ENCODE results near the gene IRF2BPL.

IRF2BPL gene

GRCh38 chr14:77052281-77053044 is 24.0 kb upstream of the IRF2BPL start:
- no peak for DNase-seq (ENCODE audit: low spot score)
- no peak for TF ChIP-seq CTCF (IDR thresholded peaks at IDR 0.05; ENCODE audit: extremely low read depth, missing control alignments)

DNA sequence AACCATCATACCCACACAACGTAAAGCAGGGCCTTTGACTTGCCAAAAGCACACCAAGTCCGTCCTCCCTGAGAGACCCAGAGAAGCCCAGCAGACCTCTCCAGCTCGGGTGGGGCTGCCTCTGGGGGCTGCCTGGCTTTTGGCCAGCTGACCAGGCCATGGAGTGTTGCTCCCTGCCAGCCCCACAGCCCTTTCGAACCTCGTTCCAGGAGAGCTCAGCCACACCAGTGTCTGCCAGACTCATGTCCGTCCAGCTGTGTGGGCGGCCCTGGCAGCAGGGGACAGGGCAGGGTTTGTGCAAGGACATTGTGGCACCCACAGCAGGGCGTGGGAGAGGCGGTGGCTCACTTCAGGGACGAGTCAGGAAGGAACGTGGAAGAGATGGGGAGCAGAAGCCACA is 22.6 kb upstream of the IRF2BPL start:
- TF ChIP-seq CTCF (IDR thresholded peaks at IDR 0.05; ENCODE audit: extremely low read depth, missing control alignments), result no peak
- DNase-seq (ENCODE audit: low spot score), result no peak

DNA sequence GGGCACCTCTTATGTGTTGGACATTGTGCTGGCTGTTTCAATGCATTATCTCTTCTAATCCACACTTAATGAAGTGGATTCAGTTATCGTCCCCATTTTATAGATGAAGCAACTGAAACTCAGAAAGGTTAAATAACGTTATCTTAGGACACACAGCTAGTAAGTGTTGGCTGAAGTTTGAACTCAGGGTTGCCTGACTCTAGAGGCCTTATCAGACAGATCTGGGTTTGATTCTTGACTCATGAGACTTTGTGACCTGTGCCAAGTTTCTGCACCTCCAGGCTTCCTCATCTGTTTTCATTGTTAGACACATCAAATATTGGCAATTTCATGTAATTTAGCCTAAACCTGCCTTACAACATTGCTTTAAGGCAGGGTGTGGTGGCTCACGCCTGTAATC is 18.2 kb upstream of the IRF2BPL start:
- no peak for DNase-seq (ENCODE audit: low spot score)
- TF ChIP-seq CTCF (IDR thresholded peaks at IDR 0.05; ENCODE audit: extremely low read depth, missing control alignments), result no peak

- no peak for DNase-seq (ENCODE audit: low spot score)
- TF ChIP-seq CTCF (IDR thresholded peaks at IDR 0.05; ENCODE audit: extremely low read depth, missing control alignments), result no peak
These were observed 17.0 kb upstream of the IRF2BPL start for GRCh38 chr14:77045238-77046162.

DNA sequence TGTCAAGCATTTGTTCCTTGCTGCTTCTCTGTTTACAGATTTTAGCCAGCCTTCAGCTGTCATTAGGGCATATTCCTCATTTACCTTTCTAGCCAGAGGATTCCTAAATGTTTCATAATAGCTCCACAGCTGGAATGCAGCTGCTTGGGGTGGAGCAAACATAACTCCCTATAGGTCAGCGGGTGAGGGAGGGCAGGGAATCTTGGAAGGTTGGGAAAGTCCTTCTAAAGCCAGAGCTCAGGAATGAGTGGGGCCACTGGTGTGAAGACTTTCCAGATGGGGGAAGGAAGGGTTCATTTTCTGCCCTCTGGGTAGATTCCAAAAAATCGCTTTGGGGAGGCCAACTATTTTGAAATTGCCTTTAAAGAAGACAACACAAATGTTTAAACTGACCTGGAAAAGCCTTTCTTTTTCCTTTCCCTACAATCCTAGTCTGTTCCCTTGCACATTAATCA is 16.3 kb upstream of the IRF2BPL start:
- DNase-seq (ENCODE audit: low spot score), result no peak

GRCh38 chr14:77043984-77044485 is 15.5 kb upstream of the IRF2BPL start:
- DNase-seq (ENCODE audit: low spot score), result no peak
- TF ChIP-seq CTCF (IDR thresholded peaks at IDR 0.05; ENCODE audit: extremely low read depth, missing control alignments), result no peak

More for the DNA sequence above, 16.3 kb upstream of the IRF2BPL start:
- TF ChIP-seq CTCF (IDR thresholded peaks at IDR 0.05; ENCODE audit: extremely low read depth, missing control alignments), result no peak

Measured in GM20000 (cell line).